ENCODE measurements around the gene LDLRAD4. TPM values are rescaled to one million over a fixed set of nuclear protein-coding genes. Genes with fewer than 3 reads are reported as not detected.

Gene LDLRAD4
- total and polyA plus RNA-seq, 2 donors = 46.9 to 80.0 TPM

DNA sequence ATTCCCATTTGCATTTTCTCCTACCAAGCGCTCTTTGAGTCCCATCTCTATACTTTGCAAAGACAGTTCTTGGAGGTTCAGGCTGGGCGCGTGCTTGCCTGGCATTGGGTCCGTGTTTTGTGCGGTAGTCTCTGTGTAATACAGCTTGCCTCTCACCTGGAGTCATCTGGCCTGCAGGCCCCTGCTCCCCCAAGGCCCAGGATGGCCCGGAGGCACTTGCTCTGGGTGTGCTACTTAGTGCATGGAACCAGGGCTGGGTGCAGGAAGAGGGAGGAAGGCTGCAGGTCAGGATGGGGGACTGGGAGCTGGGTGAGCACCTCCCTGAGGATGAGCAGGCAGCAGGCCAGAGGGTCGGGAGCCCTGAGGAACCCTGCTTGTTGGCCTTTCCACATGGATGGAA is 220.9 kb downstream of the LDLRAD4 start:
- no peak for DNase-seq (ENCODE audit: low read depth in 6 of 9, low spot score in 9 of 9)
- Histone ChIP-seq H3K36me3 (ENCODE audit: control insufficient read depth in 2 of 2, insufficient read depth in 2 of 2, low read length in 1 of 2) (peaks cover 16 to 20% of the 10 kb centered on the region in 2 donors), H3K27me3 (ENCODE audit: control insufficient read depth in 2 of 2, insufficient read depth in 1 of 2, low read length in 1 of 2) (no peaks in the 10 kb centered on the region), H3K9me3 (ENCODE audit: control insufficient read depth in 2 of 2, insufficient read depth in 1 of 2, low read length in 1 of 2) (no peaks in the 10 kb centered on the region), H3K4me1 (ENCODE audit: control insufficient read depth in 2 of 2, insufficient read depth in 2 of 2, low read length in 2 of 2) (peaks cover 85 to 97% of the 10 kb centered on the region in 2 donors), H3K4me3 (ENCODE audit: low read length in 2 of 2) (peak overlapping the region in 1 of 2 donors; percentile 23), H3K27ac (ENCODE audit: low read depth in 1 of 2, low read length in 1 of 2) (peak overlapping the region; percentile 90 to 96)
- WGBS = 93% methylated on average over 7 of the region's 7 CpGs

DNA sequence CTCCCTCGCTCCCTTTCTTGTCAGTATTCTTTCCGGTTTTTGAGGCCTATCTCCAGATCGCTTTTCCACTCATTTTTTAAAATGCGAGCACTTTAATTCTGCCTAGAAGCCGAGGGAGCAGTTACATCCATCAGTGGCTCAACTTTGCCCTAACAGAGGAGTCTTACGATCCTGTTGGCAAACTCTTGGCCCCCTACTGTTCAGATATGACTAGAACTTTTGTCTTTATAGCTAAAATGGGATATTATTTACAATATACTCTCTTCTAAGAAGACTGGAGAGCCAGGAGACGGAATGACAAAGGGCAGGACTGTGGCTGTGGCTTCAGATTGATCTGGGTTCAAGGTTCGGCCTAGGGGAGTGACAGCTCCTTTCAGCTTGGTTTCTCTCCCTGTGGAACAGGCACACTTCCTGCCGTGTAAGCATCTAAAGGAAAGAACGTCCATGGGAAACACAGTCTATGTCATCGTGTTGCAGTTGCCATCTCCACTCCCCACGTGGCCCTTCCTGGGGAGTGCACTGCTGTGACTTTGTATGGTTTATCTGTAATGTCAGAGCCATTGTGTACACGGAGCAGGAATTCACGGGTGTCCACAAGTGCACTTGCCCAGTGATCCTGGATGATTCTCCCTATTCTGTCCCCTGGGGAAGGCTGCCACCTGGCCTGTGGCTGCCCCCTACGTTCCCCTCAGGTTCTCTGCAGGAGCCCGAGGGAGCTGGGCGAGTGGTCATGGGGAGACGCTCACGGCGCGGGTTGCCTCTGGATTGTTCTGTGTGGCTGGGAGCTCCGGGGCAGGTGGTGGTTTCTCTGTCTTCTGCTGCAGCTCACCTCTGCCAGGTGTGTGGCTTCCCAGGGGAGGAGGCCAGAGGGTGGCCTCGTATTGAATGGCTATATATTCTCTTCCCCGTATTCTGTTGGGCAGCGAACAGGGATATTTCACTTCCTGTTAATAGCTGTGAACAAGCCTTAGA is 222.0 kb downstream of the LDLRAD4 start:
- H3K27ac ChIP-seq (ENCODE audit: low read depth in 1 of 2, low read length in 1 of 2) = peak overlapping the region; percentile 90 to 96
- H3K4me1 ChIP-seq (ENCODE audit: control insufficient read depth in 2 of 2, insufficient read depth in 2 of 2, low read length in 2 of 2) = peaks cover 85 to 97% of the 10 kb centered on the region in 2 donors
- DNase-seq (ENCODE audit: low read depth in 6 of 9, low spot score in 9 of 9) = no peak
- H3K27me3 ChIP-seq (ENCODE audit: control insufficient read depth in 2 of 2, insufficient read depth in 1 of 2, low read length in 1 of 2) = no peaks in the 10 kb centered on the region
- no peak overlapping the region for H3K4me3 ChIP-seq (ENCODE audit: low read length in 2 of 2)
- no peaks in the 10 kb centered on the region for H3K9me3 ChIP-seq (ENCODE audit: control insufficient read depth in 2 of 2, insufficient read depth in 1 of 2, low read length in 1 of 2)
- H3K36me3 ChIP-seq (ENCODE audit: control insufficient read depth in 2 of 2, insufficient read depth in 2 of 2, low read length in 1 of 2) = peaks cover 16 to 17% of the 10 kb centered on the region in 2 donors
- 90% methylated on average over 25 of the region's 25 CpGs for WGBS

DNA sequence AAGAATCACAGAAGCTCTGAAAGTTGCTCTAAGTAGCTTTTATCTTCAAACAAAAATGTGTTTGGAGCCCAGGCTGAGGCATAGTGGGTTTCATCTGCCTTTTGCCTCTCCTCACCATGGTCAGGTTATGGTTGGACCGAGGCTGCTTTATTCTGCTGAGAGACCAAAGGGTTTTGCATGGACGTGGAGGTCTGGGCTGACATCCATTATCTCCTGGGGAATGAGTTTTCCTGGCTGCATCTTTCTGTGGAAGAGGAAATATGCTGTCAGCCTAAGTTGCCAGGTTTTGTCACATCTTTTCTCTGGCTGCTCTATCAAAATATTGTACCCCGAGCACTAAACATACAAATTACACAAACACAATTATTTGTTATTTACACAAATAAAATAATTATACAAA is 223.2 kb downstream of the LDLRAD4 start:
- H3K27ac ChIP-seq (ENCODE audit: low read depth in 1 of 2, low read length in 1 of 2) = peak overlapping the region; percentile 25 to 96
- no peaks in the 10 kb centered on the region for H3K27me3 ChIP-seq (ENCODE audit: control insufficient read depth in 2 of 2, insufficient read depth in 1 of 2, low read length in 1 of 2)
- no peak for DNase-seq (ENCODE audit: low read depth in 6 of 9, low spot score in 9 of 9)
- 88% methylated on average over 3 of the region's 3 CpGs for WGBS
- H3K4me1 ChIP-seq (ENCODE audit: control insufficient read depth in 2 of 2, insufficient read depth in 2 of 2, low read length in 2 of 2) = peaks cover 86 to 97% of the 10 kb centered on the region in 2 donors
- H3K9me3 ChIP-seq (ENCODE audit: control insufficient read depth in 2 of 2, insufficient read depth in 1 of 2, low read length in 1 of 2) = no peaks in the 10 kb centered on the region
- no peak overlapping the region for H3K4me3 ChIP-seq (ENCODE audit: low read length in 2 of 2)
- H3K36me3 ChIP-seq (ENCODE audit: control insufficient read depth in 2 of 2, insufficient read depth in 2 of 2, low read length in 1 of 2) = peaks cover 16 to 17% of the 10 kb centered on the region in 2 donors

DNA sequence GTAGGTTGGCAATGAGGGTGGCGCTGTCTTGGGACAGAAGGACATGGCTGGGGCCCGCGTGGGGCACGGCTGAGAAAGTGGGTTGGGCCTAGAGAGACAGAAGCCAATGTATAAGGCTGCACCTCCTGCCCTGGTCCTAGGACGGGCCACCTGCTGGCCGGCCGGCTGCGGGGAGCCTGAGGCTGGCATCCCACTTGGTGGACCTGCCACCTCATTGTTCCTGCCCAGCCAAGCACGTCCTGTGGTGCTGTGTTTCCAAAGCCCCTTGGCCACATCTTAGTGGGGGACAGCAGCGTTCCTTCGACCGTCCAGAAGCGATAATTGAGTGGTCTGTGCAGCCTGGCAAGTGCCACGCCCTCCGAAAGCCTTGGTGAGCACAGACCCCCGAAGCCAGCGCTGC is 223.9 kb downstream of the LDLRAD4 start:
- Histone ChIP-seq H3K4me1 (ENCODE audit: control insufficient read depth in 2 of 2, insufficient read depth in 2 of 2, low read length in 2 of 2) (peaks cover 81 to 97% of the 10 kb centered on the region in 2 donors), H3K4me3 (ENCODE audit: low read length in 2 of 2) (no peak overlapping the region), H3K9me3 (ENCODE audit: control insufficient read depth in 2 of 2, insufficient read depth in 1 of 2, low read length in 1 of 2) (no peaks in the 10 kb centered on the region), H3K27me3 (ENCODE audit: control insufficient read depth in 2 of 2, insufficient read depth in 1 of 2, low read length in 1 of 2) (no peaks in the 10 kb centered on the region), H3K36me3 (ENCODE audit: control insufficient read depth in 2 of 2, insufficient read depth in 2 of 2, low read length in 1 of 2) (peaks cover 16 to 17% of the 10 kb centered on the region in 2 donors), H3K27ac (ENCODE audit: low read depth in 1 of 2, low read length in 1 of 2) (peak overlapping the region in 1 of 2 donors; percentile 64)
- WGBS = 97% methylated on average over 17 of the region's 17 CpGs
- no peak for DNase-seq (ENCODE audit: low read depth in 6 of 9, low spot score in 9 of 9)

DNA sequence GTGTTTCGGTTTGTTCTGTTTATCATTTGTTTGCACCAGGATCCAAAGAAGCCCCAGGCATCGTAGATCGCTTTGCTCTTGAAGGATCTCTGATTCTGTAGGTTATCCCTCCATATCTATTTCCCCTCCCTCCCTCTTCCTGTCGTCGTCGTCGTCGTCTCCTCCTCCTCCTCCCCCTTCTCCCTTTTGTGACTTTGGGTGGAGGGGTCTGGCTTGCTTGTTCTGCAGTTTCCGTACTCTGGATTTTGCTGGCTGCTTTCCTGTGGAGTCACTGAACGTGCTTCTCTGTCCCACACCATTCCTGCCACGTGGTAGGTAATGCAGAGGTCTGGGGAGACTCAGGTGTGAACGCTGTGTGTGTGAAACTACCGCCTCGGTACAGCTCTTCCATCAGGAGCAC is 225.0 kb downstream of the LDLRAD4 start:
- Histone ChIP-seq H3K4me1 (ENCODE audit: control insufficient read depth in 2 of 2, insufficient read depth in 2 of 2, low read length in 2 of 2) (peaks cover 78 to 97% of the 10 kb centered on the region in 2 donors), H3K9me3 (ENCODE audit: control insufficient read depth in 2 of 2, insufficient read depth in 1 of 2, low read length in 1 of 2) (no peaks in the 10 kb centered on the region), H3K4me3 (ENCODE audit: low read length in 2 of 2) (peak overlapping the region; percentile 40 to 54), H3K27me3 (ENCODE audit: control insufficient read depth in 2 of 2, insufficient read depth in 1 of 2, low read length in 1 of 2) (no peaks in the 10 kb centered on the region), H3K27ac (ENCODE audit: low read depth in 1 of 2, low read length in 1 of 2) (peak overlapping the region; percentile 10 to 64), H3K36me3 (ENCODE audit: control insufficient read depth in 2 of 2, insufficient read depth in 2 of 2, low read length in 1 of 2) (peaks cover 16 to 17% of the 10 kb centered on the region in 2 donors)
- peak in 1 of 9 donors; percentile 68 for DNase-seq (ENCODE audit: low read depth in 6 of 9, low spot score in 9 of 9)
- 22% methylated on average over 14 of the region's 14 CpGs for WGBS

DNA sequence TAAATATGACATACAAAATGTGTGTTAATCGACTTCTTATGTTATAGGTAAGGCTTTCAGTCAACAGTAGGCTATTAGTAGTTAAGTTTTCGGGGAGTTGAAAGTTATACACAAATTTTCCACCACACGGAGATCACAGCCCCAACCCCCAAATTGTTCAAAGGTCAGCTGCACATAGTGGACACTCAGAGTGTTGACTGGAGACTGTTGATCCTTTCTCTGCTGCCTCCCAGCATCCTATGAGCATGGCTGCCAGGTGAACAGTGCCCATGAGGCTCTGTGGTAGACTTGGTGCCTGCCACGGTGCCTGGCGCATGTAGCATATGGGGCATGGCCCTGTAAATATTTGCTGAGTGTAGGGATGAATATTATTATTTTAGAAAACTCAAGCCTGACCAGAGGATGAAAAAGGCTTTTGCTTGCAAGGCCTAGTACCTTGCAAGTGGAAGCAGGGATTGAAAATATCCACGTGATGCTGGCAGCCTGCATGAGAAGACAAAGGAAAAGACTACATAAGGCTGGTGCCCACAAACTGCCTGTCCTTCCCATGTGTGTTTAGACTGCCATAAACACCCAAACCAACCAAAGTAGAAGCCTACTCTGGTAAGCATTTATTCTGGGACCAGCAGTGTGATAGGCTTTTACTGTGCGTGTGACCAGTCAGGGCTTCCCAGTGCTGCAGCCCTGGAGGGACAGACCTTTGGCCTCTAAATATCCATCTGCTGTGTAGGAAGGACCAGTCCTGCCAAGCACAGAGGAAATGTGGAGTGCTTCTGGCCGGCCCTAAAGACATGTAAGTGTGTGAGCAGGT is 226.1 kb downstream of the LDLRAD4 start:
- 57% methylated on average over 8 of the region's 8 CpGs for WGBS
- Histone ChIP-seq H3K9me3 (ENCODE audit: control insufficient read depth in 2 of 2, insufficient read depth in 1 of 2, low read length in 1 of 2) (peaks cover 0 to 3% of the 10 kb centered on the region in 2 donors), H3K4me3 (ENCODE audit: low read length in 2 of 2) (peak overlapping the region; percentile 40 to 54), H3K27me3 (ENCODE audit: control insufficient read depth in 2 of 2, insufficient read depth in 1 of 2, low read length in 1 of 2) (no peaks in the 10 kb centered on the region), H3K36me3 (ENCODE audit: control insufficient read depth in 2 of 2, insufficient read depth in 2 of 2, low read length in 1 of 2) (peaks cover 16 to 22% of the 10 kb centered on the region in 2 donors), H3K27ac (ENCODE audit: low read depth in 1 of 2, low read length in 1 of 2) (peak overlapping the region; percentile 46 to 67), H3K4me1 (ENCODE audit: control insufficient read depth in 2 of 2, insufficient read depth in 2 of 2, low read length in 2 of 2) (peaks cover 80 to 99% of the 10 kb centered on the region in 2 donors)
- DNase-seq (ENCODE audit: low read depth in 6 of 9, low spot score in 9 of 9) = no peak

DNA sequence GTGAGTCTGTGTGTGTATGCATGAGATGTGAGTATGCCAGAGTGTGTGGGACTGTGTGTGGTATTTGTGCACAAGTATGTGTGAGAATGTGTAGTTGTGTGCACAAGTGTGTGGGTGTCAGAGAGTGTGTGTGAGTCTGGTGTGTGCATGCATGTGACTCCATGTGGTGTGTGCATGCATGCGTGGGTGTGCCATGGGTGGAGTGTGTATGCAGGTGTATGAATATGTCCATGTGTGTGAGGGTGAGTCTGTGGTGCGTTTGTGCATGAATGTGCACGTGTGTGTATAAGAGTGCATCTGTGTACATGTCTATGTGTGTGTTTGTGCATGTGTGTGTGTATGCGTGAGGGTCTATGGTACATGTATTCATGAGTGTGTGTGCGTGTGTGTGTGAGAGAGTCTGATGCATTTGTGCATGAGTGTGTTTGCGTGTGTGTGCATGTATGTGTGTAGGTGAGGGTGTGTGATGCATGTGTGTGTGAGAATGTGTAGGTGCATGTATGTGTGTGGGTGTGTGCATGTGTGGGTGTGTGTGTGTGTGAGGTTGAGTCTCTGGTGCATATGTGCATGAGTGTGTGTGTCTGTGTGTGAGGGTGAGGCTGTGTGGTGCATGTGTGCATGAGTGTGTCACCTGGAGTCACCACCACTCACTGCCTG is 226.8 kb downstream of the LDLRAD4 start:
- Histone ChIP-seq H3K4me1 (ENCODE audit: control insufficient read depth in 2 of 2, insufficient read depth in 2 of 2, low read length in 2 of 2) (peaks cover 80 to 99% of the 10 kb centered on the region in 2 donors), H3K36me3 (ENCODE audit: control insufficient read depth in 2 of 2, insufficient read depth in 2 of 2, low read length in 1 of 2) (peaks cover 16 to 21% of the 10 kb centered on the region in 2 donors), H3K27me3 (ENCODE audit: control insufficient read depth in 2 of 2, insufficient read depth in 1 of 2, low read length in 1 of 2) (no peaks in the 10 kb centered on the region), H3K9me3 (ENCODE audit: control insufficient read depth in 2 of 2, insufficient read depth in 1 of 2, low read length in 1 of 2) (peaks cover 0 to 3% of the 10 kb centered on the region in 2 donors), H3K4me3 (ENCODE audit: low read length in 2 of 2) (peak overlapping the region; percentile 40 to 54), H3K27ac (ENCODE audit: low read depth in 1 of 2, low read length in 1 of 2) (peak overlapping the region; percentile 46 to 67)
- 72% methylated on average over 6 of the region's 6 CpGs for WGBS
- no peak for DNase-seq (ENCODE audit: low read depth in 6 of 9, low spot score in 9 of 9)

DNA sequence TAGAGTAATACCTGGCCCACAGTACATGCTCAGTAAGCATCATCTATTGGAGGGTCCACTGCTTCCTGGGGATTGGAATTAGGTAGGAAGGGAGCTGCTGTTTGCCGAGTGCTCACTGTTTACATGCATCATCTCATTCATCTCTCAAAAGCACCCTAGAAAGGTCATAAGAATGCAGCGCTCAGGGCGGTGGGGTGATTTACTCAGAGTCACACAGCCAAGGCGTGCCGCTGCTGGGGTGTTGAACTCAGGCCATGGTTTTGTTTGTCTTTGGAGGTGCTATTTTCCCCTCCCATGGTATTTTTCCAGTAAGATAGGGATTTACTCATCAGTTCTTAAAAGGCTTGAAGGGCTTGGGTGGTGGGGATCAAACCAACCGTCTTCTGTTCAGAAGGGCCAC is 227.5 kb downstream of the LDLRAD4 start:
- Histone ChIP-seq H3K4me3 (ENCODE audit: low read length in 2 of 2) (peak overlapping the region; percentile 40 to 54), H3K27ac (ENCODE audit: low read depth in 1 of 2, low read length in 1 of 2) (peak overlapping the region in 1 of 2 donors; percentile 67), H3K4me1 (ENCODE audit: control insufficient read depth in 2 of 2, insufficient read depth in 2 of 2, low read length in 2 of 2) (peaks cover 79 to 99% of the 10 kb centered on the region in 2 donors), H3K36me3 (ENCODE audit: control insufficient read depth in 2 of 2, insufficient read depth in 2 of 2, low read length in 1 of 2) (peaks cover 11 to 17% of the 10 kb centered on the region in 2 donors), H3K9me3 (ENCODE audit: control insufficient read depth in 2 of 2, insufficient read depth in 1 of 2, low read length in 1 of 2) (peaks cover 0 to 3% of the 10 kb centered on the region in 2 donors), H3K27me3 (ENCODE audit: control insufficient read depth in 2 of 2, insufficient read depth in 1 of 2, low read length in 1 of 2) (no peaks in the 10 kb centered on the region)
- no peak for DNase-seq (ENCODE audit: low read depth in 6 of 9, low spot score in 9 of 9)
- 75% methylated on average over 6 of the region's 6 CpGs for WGBS
